ENCODE results near the gene GEMIN7. TPM values are rescaled to one million over a fixed set of nuclear protein-coding genes. Genes with fewer than 3 reads are reported as not detected.
A peak's percentile ranks its signal among the peaks of the same experiment; 100 is the strongest.

The GEMIN7 gene
- total and polyA plus RNA-seq, 4 experiments from 2014 or later, result 15.9 to 75.3 (median 26.2) TPM

GRCh38 chr19:45040059-45040771, 38.8 kb upstream of the GEMIN7 start:
- Histone ChIP-seq H3K9me3 (ENCODE audit: control insufficient read depth in 1 of 2, low read length in 2 of 2) (no peaks in the 10 kb centered on the region), H3K4me3 (ENCODE audit: low read length in 2 of 2) (peak overlapping the region in 1 of 2 donors; percentile 62), H3K4me1 (ENCODE audit: insufficient read depth, low read length) (peaks cover 34% of the 10 kb centered on the region), H3K27me3 (ENCODE audit: insufficient read depth, low read length) (no peaks in the 10 kb centered on the region), H3K36me3 (ENCODE audit: insufficient read depth, low read length) (peaks cover 38% of the 10 kb centered on the region), H3K27ac (ENCODE audit: low read depth, low read length) (peak overlapping the region; percentile 98)
- no peak for DNase-seq
- peak overlapping the region; percentile 95 to 99 (median 98) for H3K4me3 Mint-ChIP-seq
- CTCF ChIA-PET (ENCODE audit: partially characterized antibody), result interaction anchor here (0.8 to 2.3 kb wide), 8 partner anchors 13 to 88 kb away, joined by 3 to 9 read pairs (median 3); partner anchors contain the start of gene GEMIN7
- peak overlapping the region in 6 of 7 donors; percentile 88 to 99 (median 98) for H3K27ac Mint-ChIP-seq
- peaks cover 0 to 2% (median 0%) of the 10 kb centered on the region in 8 donors for H3K9me3 Mint-ChIP-seq
- POLR2A ChIA-PET (ENCODE audit: partially characterized antibody), result interaction anchor here (1.0 to 2.7 kb wide), 7 partner anchors 39 to 150 kb away, joined by 4 to 31 read pairs (median 16); partner anchors contain the start of genes BLOC1S3, CLPTM1, GEMIN7 and PPP1R37
- peaks cover 32 to 52% of the 10 kb centered on the region in 2 donors for H3K36me3 Mint-ChIP-seq
- intact Hi-C loops (cut with micrococcal nuclease), result no loop called here
- peaks cover 26 to 51% (median 33%) of the 10 kb centered on the region in 4 donors for H3K4me1 Mint-ChIP-seq
- H3K27me3 Mint-ChIP-seq, result no peaks in the 10 kb centered on the region

GRCh38 chr19:45041125-45041524, 37.9 kb upstream of the GEMIN7 start:
- intact Hi-C loops (cut with micrococcal nuclease), result no loop called here
- no peak for DNase-seq
- peaks cover 34 to 56% of the 10 kb centered on the region in 2 donors for H3K36me3 Mint-ChIP-seq
- POLR2A ChIA-PET (ENCODE audit: partially characterized antibody), result no interaction called here
- Histone ChIP-seq H3K27ac (ENCODE audit: low read depth, low read length) (peak overlapping the region; percentile 3), H3K4me3 (ENCODE audit: low read length in 2 of 2) (no peak overlapping the region), H3K4me1 (ENCODE audit: insufficient read depth, low read length) (peaks cover 37% of the 10 kb centered on the region), H3K36me3 (ENCODE audit: insufficient read depth, low read length) (peaks cover 42% of the 10 kb centered on the region), H3K9me3 (ENCODE audit: control insufficient read depth in 1 of 2, low read length in 2 of 2) (no peaks in the 10 kb centered on the region), H3K27me3 (ENCODE audit: insufficient read depth, low read length) (no peaks in the 10 kb centered on the region)
- peaks cover 0 to 2% (median 0%) of the 10 kb centered on the region in 8 donors for H3K9me3 Mint-ChIP-seq
- H3K27me3 Mint-ChIP-seq, result no peaks in the 10 kb centered on the region
- H3K27ac Mint-ChIP-seq, result peak overlapping the region in 6 of 7 donors; percentile 68 to 88 (median 77)
- CTCF ChIA-PET (ENCODE audit: partially characterized antibody), result interaction anchor here (1.1 to 1.8 kb wide), 2 partner anchors 19 to 38 kb away, joined by 3 to 5 read pairs; partner anchors contain the start of gene GEMIN7
- peaks cover 32 to 60% (median 41%) of the 10 kb centered on the region in 4 donors for H3K4me1 Mint-ChIP-seq
- H3K4me3 Mint-ChIP-seq, result peak overlapping the region in 7 of 8 donors; percentile 48 to 98 (median 63)

GRCh38 chr19:45045671-45046353, 33.2 kb upstream of the GEMIN7 start:
- POLR2A ChIA-PET (ENCODE audit: partially characterized antibody), result interaction anchor here (1.1 kb wide), 1 partner anchor 18 kb away, joined by 3 read pairs; no protein-coding TSS in a partner anchor
- Histone ChIP-seq H3K4me1 (ENCODE audit: insufficient read depth, low read length) (peaks cover 29% of the 10 kb centered on the region), H3K27ac (ENCODE audit: low read depth, low read length) (no peak overlapping the region), H3K27me3 (ENCODE audit: insufficient read depth, low read length) (no peaks in the 10 kb centered on the region), H3K36me3 (ENCODE audit: insufficient read depth, low read length) (peaks cover 37% of the 10 kb centered on the region), H3K9me3 (ENCODE audit: control insufficient read depth in 1 of 2, low read length in 2 of 2) (no peaks in the 10 kb centered on the region), H3K4me3 (ENCODE audit: low read length in 2 of 2) (no peak overlapping the region)
- CTCF ChIA-PET (ENCODE audit: partially characterized antibody), result interaction anchor here (1.7 to 1.9 kb wide), 2 partner anchors 14 to 57 kb away, joined by 5 to 8 read pairs; no protein-coding TSS in a partner anchor
- no peaks in the 10 kb centered on the region for H3K9me3 Mint-ChIP-seq
- H3K4me3 Mint-ChIP-seq, result no peak overlapping the region
- no peaks in the 10 kb centered on the region for H3K27me3 Mint-ChIP-seq
- intact Hi-C loops (cut with micrococcal nuclease), result no loop called here
- H3K27ac Mint-ChIP-seq, result peak overlapping the region in 5 of 7 donors; percentile 30 to 64 (median 57)
- peaks cover 35 to 62% (median 47%) of the 10 kb centered on the region in 4 donors for H3K4me1 Mint-ChIP-seq
- H3K36me3 Mint-ChIP-seq, result peaks cover 28 to 59% of the 10 kb centered on the region in 2 donors
- DNase-seq, result no peak

- ChIA-PET CTCF (ENCODE audit: partially characterized antibody) (interaction anchor here (1.7 to 1.9 kb wide), 2 partner anchors 13 to 57 kb away, joined by 5 to 8 read pairs; no protein-coding TSS in a partner anchor), POLR2A (ENCODE audit: partially characterized antibody) (interaction anchor here (1.1 kb wide), 1 partner anchor 19 kb away, joined by 3 read pairs; no protein-coding TSS in a partner anchor)
- Mint-ChIP-seq H3K4me1 (peaks cover 32 to 56% (median 44%) of the 10 kb centered on the region in 4 donors), H3K4me3 (no peak overlapping the region), H3K9me3 (no peaks in the 10 kb centered on the region), H3K27ac (peak overlapping the region in 4 of 7 donors; percentile 57 to 76 (median 64)), H3K27me3 (no peaks in the 10 kb centered on the region), H3K36me3 (peaks cover 25 to 59% of the 10 kb centered on the region in 2 donors)
- intact Hi-C loops (cut with micrococcal nuclease), result no loop called here
- Histone ChIP-seq H3K27ac (ENCODE audit: low read depth, low read length) (no peak overlapping the region), H3K27me3 (ENCODE audit: insufficient read depth, low read length) (no peaks in the 10 kb centered on the region), H3K9me3 (ENCODE audit: control insufficient read depth in 1 of 2, low read length in 2 of 2) (no peaks in the 10 kb centered on the region), H3K4me1 (ENCODE audit: insufficient read depth, low read length) (peaks cover 25% of the 10 kb centered on the region), H3K36me3 (ENCODE audit: insufficient read depth, low read length) (peaks cover 34% of the 10 kb centered on the region), H3K4me3 (ENCODE audit: low read length in 2 of 2) (no peak overlapping the region)
- no peak for DNase-seq
Observed at GRCh38 chr19:45046355-45046754, 32.7 kb upstream of the GEMIN7 start.

- Mint-ChIP-seq H3K27me3 (no peaks in the 10 kb centered on the region), H3K36me3 (peaks cover 21 to 55% of the 10 kb centered on the region in 2 donors), H3K9me3 (peaks cover 0 to 2% (median 0%) of the 10 kb centered on the region in 8 donors), H3K4me3 (peak overlapping the region in 1 of 8 donors; percentile 13), H3K27ac (peak overlapping the region in 6 of 7 donors; percentile 52 to 88 (median 62)), H3K4me1 (peaks cover 29 to 47% (median 36%) of the 10 kb centered on the region in 4 donors)
- no peak for DNase-seq
- H3K4me3 ChIP-seq (ENCODE audit: low read length in 2 of 2), result no peak overlapping the region
- H3K27me3 ChIP-seq (ENCODE audit: insufficient read depth, low read length), result no peaks in the 10 kb centered on the region
- intact Hi-C loops (cut with micrococcal nuclease), result no loop called here
- H3K9me3 ChIP-seq (ENCODE audit: control insufficient read depth in 1 of 2, low read length in 2 of 2), result no peaks in the 10 kb centered on the region
- ChIA-PET CTCF (ENCODE audit: partially characterized antibody) (interaction anchor here (1.9 kb wide), 1 partner anchor 12 kb away, joined by 8 read pairs; no protein-coding TSS in a partner anchor), POLR2A (ENCODE audit: partially characterized antibody) (no interaction called here)
- H3K36me3 ChIP-seq (ENCODE audit: insufficient read depth, low read length), result peaks cover 29% of the 10 kb centered on the region
- H3K4me1 ChIP-seq (ENCODE audit: insufficient read depth, low read length), result peaks cover 17% of the 10 kb centered on the region
- H3K27ac ChIP-seq (ENCODE audit: low read depth, low read length), result no peak overlapping the region
Observed at GRCh38 chr19:45047188-45047797, 31.8 kb upstream of the GEMIN7 start.

GRCh38 chr19:45049073-45049736, 29.9 kb upstream of the GEMIN7 start:
- peaks cover 0 to 2% (median 0%) of the 10 kb centered on the region in 8 donors for H3K9me3 Mint-ChIP-seq
- Histone ChIP-seq H3K4me3 (ENCODE audit: low read length in 2 of 2) (no peak overlapping the region), H3K36me3 (ENCODE audit: insufficient read depth, low read length) (peaks cover 29% of the 10 kb centered on the region), H3K27me3 (ENCODE audit: insufficient read depth, low read length) (no peaks in the 10 kb centered on the region), H3K4me1 (ENCODE audit: insufficient read depth, low read length) (peaks cover 17% of the 10 kb centered on the region), H3K27ac (ENCODE audit: low read depth, low read length) (no peak overlapping the region), H3K9me3 (ENCODE audit: control insufficient read depth in 1 of 2, low read length in 2 of 2) (no peaks in the 10 kb centered on the region)
- peaks cover 28 to 41% (median 36%) of the 10 kb centered on the region in 4 donors for H3K4me1 Mint-ChIP-seq
- H3K27me3 Mint-ChIP-seq, result no peaks in the 10 kb centered on the region
- H3K36me3 Mint-ChIP-seq, result peaks cover 31 to 61% of the 10 kb centered on the region in 2 donors
- ChIA-PET CTCF (ENCODE audit: partially characterized antibody) (interaction anchor here (1.0 kb wide), 1 partner anchor 31 kb away, joined by 3 read pairs; no protein-coding TSS in a partner anchor), POLR2A (ENCODE audit: partially characterized antibody) (no interaction called here)
- DNase-seq, result no peak
- peak overlapping the region in 4 of 7 donors; percentile 4 to 86 (median 64) for H3K27ac Mint-ChIP-seq
- H3K4me3 Mint-ChIP-seq, result no peak overlapping the region
- intact Hi-C loops (cut with micrococcal nuclease), result no loop called here
